MCF 10A (cell line): ENCODE results near the gene ST6GALNAC5. TPM values are rescaled to one million over a fixed set of nuclear protein-coding genes. Genes with fewer than 3 reads are reported as not detected.
"Not testable (repeated sequence)": the region's sequence is repeated elsewhere in the genome, so short reads cannot be mapped to it uniquely, and the experiment has no call there.

Source experiments
- BruUV-seq: library from RNA; stranded (reverse); fragments of 400-500 nt; replicated peaks from 2 replicates; lab custom pipeline; 2021; lab: Mats Ljungman, UMichigan
- CTCF ChIA-PET: fragments of 300-600 bp; sonication (Branson Sonifier 250); formaldehyde crosslinking; extraction: SDS; loops from one replicate; lab custom pipeline; 2021; ENCODE audit warnings: antibody characterized with exemption, inconsistent platforms; lab: Yijun Ruan, JAX
- POLR2A ChIA-PET: fragments of 300-600, 350-650 bp; sonication (Branson Sonifier 250); formaldehyde crosslinking; extraction: SDS; loops from one replicate; lab custom pipeline; 2020; ENCODE audit warnings: antibody characterized with exemption, inconsistent platforms; lab: Yijun Ruan, JAX
- DNase-seq: peaks from one replicate; pipeline ENCODE4 v3.0.0-alpha.2; 2018; ENCODE audit not compliant: unreplicated experiment
- H3K27ac Mint-ChIP-seq: one replicate; pipeline ENCODE4 v1.8.0; 2022; ENCODE audit warnings: mild to moderate bottlenecking, low read depth, mixed read lengths; ENCODE audit not compliant: unreplicated experiment
- H3K27me3 Mint-ChIP-seq: one replicate; pipeline ENCODE4 v1.8.0; 2022; ENCODE audit warnings: mixed read lengths; ENCODE audit not compliant: insufficient read depth, unreplicated experiment
- H3K36me3 Mint-ChIP-seq: one replicate; pipeline ENCODE4 v1.8.0; 2022; ENCODE audit warnings: mild to moderate bottlenecking, moderate library complexity, mixed read lengths; ENCODE audit not compliant: insufficient read depth, unreplicated experiment
- H3K4me1 Mint-ChIP-seq: one replicate; pipeline ENCODE4 v1.8.0; 2022; ENCODE audit warnings: mixed read lengths; ENCODE audit not compliant: insufficient read depth, unreplicated experiment
- H3K4me3 Mint-ChIP-seq: one replicate; pipeline ENCODE4 v1.8.0; 2022; ENCODE audit warnings: mild to moderate bottlenecking, moderate library complexity, mixed read lengths; ENCODE audit not compliant: unreplicated experiment
- H3K9me3 Mint-ChIP-seq: one replicate; pipeline ENCODE4 v1.8.0; 2022; ENCODE audit warnings: mixed read lengths; ENCODE audit not compliant: unreplicated experiment
- intact Hi-C: fragments of 100-400 bp; cut with micrococcal nuclease; formaldehyde crosslinking; loops from 2 replicates; pipeline ENCODE4 v1.14.1; 2022
- total RNA-seq: library from RNA; stranded (reverse); gene quantifications from 2 replicates; pipeline ENCODE4 v1.2.3, GENCODE V29; 2022
- TF ChIP-seq, protein P1 (sequence below): fragments of 200-600 bp; IDR thresholded peaks from one replicate; pipeline ENCODE4 v1.8.0; 2022; ENCODE audit warnings: antibody characterized with exemption, mild to moderate bottlenecking; ENCODE audit not compliant: unreplicated experiment

Gene ST6GALNAC5
- total RNA-seq, 1 experiment from 2014 or later: 3.3 TPM

DNA sequence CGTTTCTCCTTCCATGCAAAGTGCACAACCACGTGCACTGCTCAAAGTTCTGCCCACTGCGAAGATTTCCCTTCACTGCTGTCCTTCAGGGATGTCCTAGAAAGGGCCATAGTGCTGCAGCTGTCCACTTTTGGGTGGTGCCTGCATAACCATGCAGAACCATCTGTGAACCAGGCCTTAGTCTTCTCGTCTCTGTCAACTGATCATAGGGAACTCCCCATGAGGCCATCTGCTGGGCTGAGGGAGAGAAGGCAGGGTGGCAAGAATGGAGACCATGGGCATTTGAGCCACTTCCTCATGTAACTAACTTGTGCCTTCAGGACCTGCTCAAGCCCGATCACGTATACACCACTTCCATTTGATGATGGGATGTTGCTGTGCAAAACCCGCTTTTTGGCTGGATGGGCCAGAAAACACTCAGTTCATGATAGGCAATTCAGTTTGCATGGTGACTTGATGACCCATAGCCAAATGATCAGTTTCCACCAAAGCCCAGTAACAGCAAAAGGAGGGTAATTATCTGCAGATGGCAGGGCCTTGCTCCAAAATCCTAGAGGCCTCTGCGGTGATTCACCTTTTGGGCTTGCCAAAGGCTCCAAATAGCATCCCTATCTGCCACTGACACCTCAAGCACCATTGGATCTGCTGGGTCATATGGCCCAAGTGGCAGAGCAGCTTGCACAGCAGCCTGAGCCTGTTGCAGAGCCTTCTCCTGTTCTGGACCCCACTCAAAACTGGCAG is 9.5 kb downstream of the ST6GALNAC5 start:
- no peaks in the 10 kb centered on the region for H3K4me1 Mint-ChIP-seq
- no TSS peak for BruUV-seq
- POLR2A ChIA-PET: no interaction called here
- peaks cover 7% of the 10 kb centered on the region for H3K9me3 Mint-ChIP-seq
- intact Hi-C loops: no loop called here
- H3K27ac Mint-ChIP-seq: no peak overlapping the region
- no peak overlapping the region for H3K4me3 Mint-ChIP-seq
- TF ChIP-seq, protein P1, sequence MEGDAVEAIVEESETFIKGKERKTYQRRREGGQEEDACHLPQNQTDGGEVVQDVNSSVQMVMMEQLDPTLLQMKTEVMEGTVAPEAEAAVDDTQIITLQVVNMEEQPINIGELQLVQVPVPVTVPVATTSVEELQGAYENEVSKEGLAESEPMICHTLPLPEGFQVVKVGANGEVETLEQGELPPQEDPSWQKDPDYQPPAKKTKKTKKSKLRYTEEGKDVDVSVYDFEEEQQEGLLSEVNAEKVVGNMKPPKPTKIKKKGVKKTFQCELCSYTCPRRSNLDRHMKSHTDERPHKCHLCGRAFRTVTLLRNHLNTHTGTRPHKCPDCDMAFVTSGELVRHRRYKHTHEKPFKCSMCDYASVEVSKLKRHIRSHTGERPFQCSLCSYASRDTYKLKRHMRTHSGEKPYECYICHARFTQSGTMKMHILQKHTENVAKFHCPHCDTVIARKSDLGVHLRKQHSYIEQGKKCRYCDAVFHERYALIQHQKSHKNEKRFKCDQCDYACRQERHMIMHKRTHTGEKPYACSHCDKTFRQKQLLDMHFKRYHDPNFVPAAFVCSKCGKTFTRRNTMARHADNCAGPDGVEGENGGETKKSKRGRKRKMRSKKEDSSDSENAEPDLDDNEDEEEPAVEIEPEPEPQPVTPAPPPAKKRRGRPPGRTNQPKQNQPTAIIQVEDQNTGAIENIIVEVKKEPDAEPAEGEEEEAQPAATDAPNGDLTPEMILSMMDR: no peak
- H3K36me3 Mint-ChIP-seq: no peaks in the 10 kb centered on the region
- CTCF ChIA-PET: no interaction called here
- DNase-seq: no peak
- H3K27me3 Mint-ChIP-seq: no peaks in the 10 kb centered on the region

DNA sequence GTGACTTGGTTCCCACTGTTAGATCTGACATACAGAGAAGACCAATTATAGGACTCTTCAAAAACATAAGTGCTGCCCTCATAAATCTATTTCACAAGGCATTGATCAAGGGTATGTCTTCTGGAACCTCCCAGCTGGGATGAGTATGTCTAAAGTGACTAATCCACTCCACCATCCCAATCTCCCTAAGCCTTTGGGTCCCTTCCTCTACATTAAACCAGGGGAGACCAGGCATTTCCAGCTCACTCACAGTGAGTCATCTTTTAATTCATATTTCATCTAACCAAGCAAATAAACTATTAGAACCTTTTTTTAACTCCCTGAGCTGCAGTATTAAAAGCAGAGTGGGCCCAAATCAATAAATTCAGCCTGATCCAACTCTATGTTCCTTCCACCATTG is 11.7 kb downstream of the ST6GALNAC5 start:
- CTCF ChIA-PET: not testable (repeated sequence)

DNA sequence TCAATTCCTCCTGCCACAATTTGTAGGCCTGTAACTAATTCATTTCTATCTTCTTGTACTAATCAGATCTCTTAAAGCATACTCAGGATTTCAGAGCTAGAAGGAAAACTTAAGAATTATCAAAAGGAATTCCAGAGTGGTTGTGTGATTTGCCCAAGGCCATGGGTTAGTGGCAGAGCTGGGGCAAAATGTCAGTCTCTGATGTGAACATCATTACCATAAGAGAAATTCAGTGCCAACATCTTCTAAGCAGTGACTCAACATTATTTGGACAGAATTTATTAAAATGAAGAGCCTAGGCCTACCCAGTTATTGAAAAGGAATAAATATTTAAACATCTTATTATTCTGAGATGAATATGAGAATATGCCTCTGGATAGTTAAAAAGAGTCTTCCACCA is 14.5 kb downstream of the ST6GALNAC5 start:
- no peaks in the 10 kb centered on the region for H3K9me3 Mint-ChIP-seq
- H3K27ac Mint-ChIP-seq: no peak overlapping the region
- no peaks in the 10 kb centered on the region for H3K36me3 Mint-ChIP-seq
- POLR2A ChIA-PET: no interaction called here
- TF ChIP-seq, protein P1: no peak
- no peak for DNase-seq
- H3K4me1 Mint-ChIP-seq: no peaks in the 10 kb centered on the region
- H3K27me3 Mint-ChIP-seq: no peaks in the 10 kb centered on the region
- CTCF ChIA-PET: interaction anchor here (0.7 kb wide), 1 partner anchor 23 kb away, joined by 3 read pairs; no protein-coding TSS in a partner anchor
- no peak overlapping the region for H3K4me3 Mint-ChIP-seq
- intact Hi-C loops: no loop called here
- no TSS peak for BruUV-seq

More for the DNA sequence above, 11.7 kb downstream of the ST6GALNAC5 start:
- H3K27ac Mint-ChIP-seq, intact Hi-C loops, H3K4me3 Mint-ChIP-seq, H3K27me3 Mint-ChIP-seq, H3K4me1 Mint-ChIP-seq, H3K9me3 Mint-ChIP-seq, POLR2A ChIA-PET, H3K36me3 Mint-ChIP-seq, BruUV-seq: not testable (repeated sequence)
- peak; percentile 3 for DNase-seq

DNA sequence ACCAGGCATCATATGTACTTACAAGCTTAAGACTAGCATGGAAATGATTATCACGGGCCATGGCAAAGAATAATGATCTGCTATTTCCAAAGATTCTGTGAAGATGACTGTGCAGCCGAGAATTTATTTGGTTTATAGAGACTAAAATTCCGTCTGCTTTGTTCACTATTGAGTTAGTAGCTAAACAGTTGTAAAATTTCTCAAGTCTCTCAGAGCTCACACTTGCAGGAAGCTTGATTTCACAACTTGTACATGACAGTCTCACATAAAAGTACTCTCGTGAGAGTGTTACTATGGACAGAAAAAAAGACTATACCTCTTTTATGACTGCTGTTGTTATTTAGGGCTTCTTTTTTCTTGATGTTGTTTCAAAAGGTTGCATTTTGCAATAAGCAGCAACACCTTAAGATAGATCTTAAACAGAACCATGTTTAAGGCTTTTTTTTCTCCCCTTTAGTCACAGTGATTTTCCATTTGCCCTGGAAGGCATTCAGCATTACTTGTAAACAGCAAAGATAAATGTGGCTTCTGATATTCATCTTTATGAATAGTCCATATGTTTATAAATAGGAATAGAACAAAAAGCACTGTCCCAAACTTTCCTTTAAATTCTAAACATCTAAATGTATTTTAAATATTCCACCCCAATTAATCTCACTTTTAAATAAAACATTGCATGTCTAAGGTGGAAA is 24.8 kb downstream of the ST6GALNAC5 start:
- ChIA-PET CTCF (interaction anchor here (0.7 kb wide), 1 partner anchor 10 kb away, joined by 3 read pairs; no protein-coding TSS in a partner anchor), POLR2A (no interaction called here)
- no peaks in the 10 kb centered on the region for H3K36me3 Mint-ChIP-seq
- no TSS peak for BruUV-seq
- DNase-seq: peak; percentile 20
- H3K4me3 Mint-ChIP-seq: no peak overlapping the region
- no peak overlapping the region for H3K27ac Mint-ChIP-seq
- H3K9me3 Mint-ChIP-seq: no peaks in the 10 kb centered on the region
- H3K4me1 Mint-ChIP-seq: no peaks in the 10 kb centered on the region
- intact Hi-C loops: no loop called here
- TF ChIP-seq, protein P1: no peak
- no peaks in the 10 kb centered on the region for H3K27me3 Mint-ChIP-seq
